ENCODE data around the gene ATIC.

DNA sequence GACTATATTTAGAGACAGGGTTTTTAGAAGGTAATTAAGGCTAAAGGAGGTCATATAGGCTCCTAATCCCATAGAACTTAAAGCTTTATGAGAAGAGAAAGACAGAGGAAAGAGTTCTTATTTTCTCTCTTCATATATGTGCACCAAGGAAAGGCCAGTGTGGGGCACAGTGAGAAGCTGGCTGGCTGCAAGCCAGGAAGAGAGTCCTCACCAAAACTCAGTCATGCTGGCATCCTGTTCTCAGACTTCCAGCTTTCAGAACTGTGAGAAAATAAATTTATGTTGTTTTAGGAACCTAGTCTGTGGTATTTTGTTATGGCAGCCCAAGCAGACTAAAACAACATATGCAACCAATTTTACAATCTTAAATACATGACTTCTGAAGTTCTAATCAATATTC is 31.5 kb upstream of the ATIC start:
- TF ChIP-seq CTCF (IDR thresholded peaks at IDR 0.05 in 8 of 11, conservative IDR thresholded peaks at IDR 0.05 in 3 of 11) = no peak
- TF ChIP-seq POLR2A (IDR thresholded peaks at IDR 0.05) = no peak
- no peak for TF ChIP-seq POLR2AphosphoS5 (IDR thresholded peaks at IDR 0.05)
